ENCODE measurements around the gene POPDC2. TPM values are rescaled to one million over a fixed set of nuclear protein-coding genes. Genes with fewer than 3 reads are reported as not detected.

The POPDC2 gene, protein sequence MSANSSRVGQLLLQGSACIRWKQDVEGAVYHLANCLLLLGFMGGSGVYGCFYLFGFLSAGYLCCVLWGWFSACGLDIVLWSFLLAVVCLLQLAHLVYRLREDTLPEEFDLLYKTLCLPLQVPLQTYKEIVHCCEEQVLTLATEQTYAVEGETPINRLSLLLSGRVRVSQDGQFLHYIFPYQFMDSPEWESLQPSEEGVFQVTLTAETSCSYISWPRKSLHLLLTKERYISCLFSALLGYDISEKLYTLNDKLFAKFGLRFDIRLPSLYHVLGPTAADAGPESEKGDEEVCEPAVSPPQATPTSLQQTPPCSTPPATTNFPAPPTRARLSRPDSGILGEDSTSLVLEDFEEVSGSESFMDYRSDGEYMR
- total RNA-seq: 0.81 TPM in 1 of 2 replicates, not detected in the other

GRCh38 chr3:119660474-119661440, at the start of gene POPDC2:
Gene POPDC2 (minus strand): TSS chr3:119660589. CDS start chr3:119660423, 166 bp downstream.

DNA sequence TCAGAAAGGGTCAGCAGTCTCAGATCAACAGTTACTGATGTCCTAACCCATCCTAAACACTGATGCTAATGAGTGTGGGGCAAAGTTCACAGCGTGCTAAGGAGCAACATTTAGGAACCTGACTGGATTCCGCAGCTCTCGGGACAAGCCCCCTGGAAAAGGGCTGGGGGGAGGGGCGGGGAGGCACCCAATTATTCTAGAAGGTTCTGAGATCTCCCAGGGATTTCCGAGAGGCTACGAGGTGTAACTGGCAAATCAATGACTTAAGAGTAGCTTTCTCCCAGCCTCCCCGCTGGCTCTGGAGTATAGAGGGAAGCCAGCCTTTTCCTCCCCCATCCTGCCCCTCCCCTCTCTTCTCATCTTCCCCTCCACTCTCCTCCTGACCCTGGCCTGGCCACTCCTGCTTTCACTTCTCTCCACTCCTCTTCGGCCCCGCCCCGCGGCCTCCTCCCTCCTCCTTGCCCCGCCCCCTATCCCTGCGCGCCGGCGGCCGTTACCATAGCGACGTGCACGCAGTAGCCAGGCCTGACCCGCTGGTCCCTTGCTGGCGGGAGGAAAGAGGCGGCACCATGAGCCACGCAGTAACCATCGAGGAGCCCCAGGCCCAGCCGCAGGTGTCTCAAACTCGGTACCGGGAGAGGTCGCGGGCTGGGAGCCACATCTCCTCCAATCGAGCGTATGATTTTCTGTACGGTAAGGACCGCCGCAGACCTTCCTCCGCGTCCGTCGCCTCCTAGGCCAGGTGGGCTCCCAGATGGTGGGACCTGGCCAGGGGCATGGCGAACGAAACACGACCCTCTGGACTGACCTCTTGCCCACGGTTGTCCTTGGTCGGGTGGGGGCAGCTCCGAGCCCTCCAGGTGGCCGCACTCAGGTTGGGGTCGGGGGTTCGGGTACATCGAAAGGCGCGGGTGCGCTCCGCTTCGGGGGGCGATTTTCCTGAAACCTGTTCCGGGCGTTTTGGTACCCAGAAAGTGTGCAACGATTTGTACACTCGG, 42.4 kb upstream of the POPDC2 start, which contains the start of gene CFAP91:
TSS of gene CFAP91 (plus strand) at position 493 of the 998 bp plus-strand sequence. CDS start at position 570, 77 bp downstream.

DNA sequence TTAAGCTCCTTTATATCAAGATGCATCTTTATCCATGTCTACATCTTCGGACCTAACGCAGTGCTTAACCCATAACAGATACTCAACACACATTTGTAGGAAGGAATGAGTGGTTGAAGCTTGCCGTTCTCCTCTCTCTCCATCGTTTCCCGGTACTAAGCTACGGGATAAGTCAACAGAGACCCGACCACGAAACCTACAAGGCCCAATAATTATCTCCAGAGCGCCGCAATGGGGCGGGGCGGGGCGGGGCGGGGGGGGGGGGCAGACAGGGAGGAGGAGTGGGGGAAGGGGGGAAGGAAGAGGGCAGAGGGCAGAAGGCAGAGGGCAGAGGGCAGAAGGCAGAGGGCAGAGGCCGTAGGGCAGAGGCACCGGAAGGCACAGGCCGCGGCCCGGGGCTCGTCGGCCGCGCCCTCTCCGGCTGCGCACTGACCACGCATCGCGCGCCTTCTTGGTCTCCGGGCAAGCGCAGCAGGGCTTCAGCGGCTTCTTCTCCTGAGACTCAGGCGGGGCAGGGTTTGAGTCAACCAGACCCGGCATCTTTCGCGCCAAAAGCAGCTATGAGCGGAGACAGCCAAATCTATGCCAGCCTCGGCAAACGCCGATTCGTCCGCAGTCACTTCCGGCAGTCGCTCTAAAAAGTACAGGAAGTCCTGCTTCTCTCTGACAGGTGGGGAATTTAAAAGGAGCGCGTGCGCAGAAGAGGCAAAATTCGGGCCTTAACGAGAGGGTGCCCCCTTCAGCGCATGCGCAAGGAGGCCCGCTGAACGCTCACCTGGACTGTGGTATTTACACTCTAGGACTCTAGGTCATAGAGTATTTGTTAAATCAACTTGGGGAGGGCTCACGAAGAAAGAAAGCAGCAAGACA, 16.6 kb upstream of the POPDC2 start, which contains the start of gene COX17:
TSS of gene COX17 (minus strand) at position 636 of the 870 bp plus-strand sequence. CDS start at position 540, 96 bp downstream.

DNA sequence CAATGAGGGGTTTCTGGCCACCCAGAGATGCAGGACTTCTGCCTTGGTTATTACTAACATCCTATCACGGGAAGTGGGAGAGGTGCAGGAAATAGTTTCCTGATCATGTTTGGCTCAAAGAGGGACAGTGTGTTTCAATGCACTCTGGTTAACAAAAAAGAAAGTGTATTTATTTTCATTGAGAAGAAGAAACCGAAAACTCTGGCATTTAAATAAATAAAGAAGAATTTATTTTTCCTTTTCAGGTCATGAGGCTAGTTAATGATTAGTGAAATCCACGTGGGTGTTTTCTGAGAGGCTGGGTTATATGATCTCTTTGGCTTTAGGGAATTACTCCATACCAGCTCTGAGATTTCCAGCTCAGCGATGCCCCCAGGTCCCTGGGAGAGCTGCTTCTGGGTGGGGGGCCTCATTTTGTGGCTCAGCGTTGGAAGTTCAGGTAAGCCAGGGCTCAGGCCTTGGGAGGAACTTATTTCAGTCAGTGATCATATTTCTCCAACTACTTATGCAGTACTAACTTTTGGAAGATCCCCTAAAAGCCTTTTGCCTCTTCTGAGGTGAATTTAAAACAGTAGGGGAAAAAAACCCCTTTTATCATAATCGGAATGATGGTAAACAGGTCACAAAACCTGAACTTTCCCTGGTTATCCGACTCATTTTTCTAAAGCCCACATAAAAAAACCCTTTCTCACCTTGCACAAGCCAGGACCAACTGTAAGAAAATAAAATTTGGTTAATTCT, 62.7 kb downstream of the POPDC2 start, which contains the start of gene PLA1A:
TSS of gene PLA1A (plus strand) at position 338 of the 741 bp plus-strand sequence. CDS start at position 367, 29 bp downstream.

Other genes with a start within 250 kb of the POPDC2 start
- gene TMEM39A, start 197.0 kb downstream of the POPDC2 start, total RNA-seq: 62.2 and 64.4 TPM in 2 replicates
- 11.9 and 16.4 TPM in 2 replicates for gene POGLUT1, start 191.6 kb downstream of the POPDC2 start, total RNA-seq
- gene TIMMDC1, start 162.0 kb downstream of the POPDC2 start, total RNA-seq: 45.5 and 54.1 TPM in 2 replicates
- gene CD80, start 101.0 kb downstream of the POPDC2 start, total RNA-seq: not detected in 2 replicates
- gene ADPRH, start 81.1 kb downstream of the POPDC2 start, total RNA-seq: 1.1 and 4.5 TPM in 2 replicates
- not detected in 2 replicates for gene PLA1A, start 62.7 kb downstream of the POPDC2 start, total RNA-seq
- gene COX17, start 16.8 kb upstream of the POPDC2 start, total RNA-seq: 10.7 and 14.1 TPM in 2 replicates
- gene CFAP91, start 42.4 kb upstream of the POPDC2 start, total RNA-seq: not detected in 2 replicates
- gene NR1I2, start 121.5 kb upstream of the POPDC2 start, total RNA-seq: not detected in 2 replicates